HG02678 (cell line): ENCODE measurements around the gene SLC7A5.
"Not testable (repeated sequence)": the region's sequence is repeated elsewhere in the genome, so short reads cannot be mapped to it uniquely, and the experiment has no call there.

Experiments
- ATAC-seq: cut with Tn5 transposase; IDR thresholded peaks from one replicate; pipeline ENCODE4 v1.9.1; 2021; ENCODE audit warnings: mild to moderate bottlenecking, moderate library complexity; ENCODE audit not compliant: unreplicated experiment

SLC7A5 gene

DNA sequence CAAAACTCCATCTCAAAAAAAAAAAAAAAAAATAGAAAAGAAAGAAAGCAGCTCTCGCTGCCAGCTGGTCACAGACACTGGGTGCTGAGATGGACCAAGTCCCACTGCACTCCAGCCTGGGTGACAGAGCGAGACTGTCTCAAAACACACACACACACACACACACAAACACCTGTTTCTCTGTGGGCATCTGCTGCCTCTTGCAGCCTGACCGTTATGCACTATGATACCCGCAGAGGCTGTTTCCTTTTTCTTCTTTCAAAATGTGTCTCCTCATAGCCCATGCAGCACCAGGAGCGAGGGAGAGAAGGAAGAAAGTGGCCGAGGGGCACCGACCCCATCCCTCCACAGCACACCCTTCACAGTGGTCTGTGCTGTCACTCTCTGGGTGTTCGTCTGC lies 66.6 kb downstream of the SLC7A5 start:
- ATAC-seq = no peak

DNA sequence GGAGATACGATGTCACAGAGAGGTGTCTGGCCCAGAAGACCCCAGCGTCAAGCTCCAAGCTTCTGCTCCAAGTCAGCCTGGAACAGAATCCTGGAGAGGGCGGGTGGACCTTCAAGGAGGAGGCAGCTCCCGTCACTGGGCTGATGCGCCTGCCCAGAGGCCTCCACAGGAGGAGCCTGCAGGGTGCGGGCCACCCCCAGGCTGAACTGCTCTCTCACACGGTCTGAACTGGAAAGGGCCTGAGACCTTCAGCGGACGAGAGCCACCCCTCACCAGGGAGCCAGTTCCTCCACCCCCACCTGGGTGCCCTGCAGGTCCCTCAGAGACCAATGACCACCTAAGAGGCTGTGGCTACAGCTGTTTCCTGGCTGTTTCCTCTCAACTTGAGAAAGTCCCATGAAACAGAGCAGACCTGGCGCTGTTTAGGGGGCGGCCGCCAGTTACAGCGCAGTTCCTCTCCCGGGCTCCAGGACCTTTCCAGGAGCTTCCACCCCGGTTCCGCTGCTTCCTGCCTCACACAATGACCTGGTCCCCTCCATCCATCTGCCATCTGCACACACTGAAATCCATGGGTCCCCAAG lies 67.5 kb downstream of the SLC7A5 start:
- ATAC-seq = no peak

- ATAC-seq = no peak
Measured at GRCh38 chr16:87800497-87800896, 68.8 kb downstream of the SLC7A5 start.

DNA sequence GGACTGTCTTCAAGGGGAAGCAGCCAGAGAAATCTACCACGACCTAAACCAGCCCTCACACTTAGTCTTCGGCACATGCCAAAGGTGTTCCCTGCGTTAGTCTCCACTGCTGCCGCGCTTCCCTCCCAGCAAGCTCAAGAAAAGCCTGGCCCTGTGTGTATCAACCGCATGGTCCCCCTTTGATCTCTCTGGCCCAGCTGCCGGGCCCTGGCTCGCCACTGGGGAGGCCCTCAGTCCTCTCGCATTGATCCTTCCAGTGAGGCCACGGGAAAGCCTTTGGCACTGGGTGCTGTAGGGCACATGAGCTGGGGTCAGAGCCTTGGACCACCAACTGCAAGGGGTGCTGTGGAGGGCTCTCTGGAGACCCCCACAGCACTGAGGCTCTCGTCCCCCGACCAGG lies 74.0 kb downstream of the SLC7A5 start:
- no peak for ATAC-seq

DNA sequence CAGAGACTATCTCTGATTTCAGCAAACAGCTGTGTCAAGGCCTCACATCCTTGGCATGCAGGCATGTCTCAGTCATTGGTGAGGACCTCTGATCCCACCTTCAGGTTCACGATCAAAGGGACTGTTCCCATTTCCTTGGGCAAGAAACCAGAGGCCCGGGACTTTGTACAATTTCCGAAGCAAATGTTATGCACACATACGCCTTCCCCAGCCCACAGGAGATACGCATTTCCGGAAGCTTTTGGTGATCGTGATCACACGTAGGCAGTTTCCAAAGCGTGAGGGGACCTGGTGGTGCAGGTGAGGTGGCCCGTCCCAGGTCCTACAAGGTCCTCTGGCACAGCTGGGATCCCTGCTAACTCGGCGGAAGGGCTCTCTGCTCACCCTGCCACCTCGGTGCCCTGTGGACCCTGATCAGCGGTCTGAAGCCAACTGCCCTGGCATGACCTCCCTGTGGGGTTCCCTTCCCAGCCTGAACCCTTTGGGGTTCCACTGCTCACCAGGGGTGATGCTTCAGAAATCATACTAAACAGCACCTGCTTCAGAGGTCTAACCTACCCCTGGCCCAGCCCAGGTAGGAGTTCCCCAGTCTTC lies 74.7 kb downstream of the SLC7A5 start:
- no peak for ATAC-seq

DNA sequence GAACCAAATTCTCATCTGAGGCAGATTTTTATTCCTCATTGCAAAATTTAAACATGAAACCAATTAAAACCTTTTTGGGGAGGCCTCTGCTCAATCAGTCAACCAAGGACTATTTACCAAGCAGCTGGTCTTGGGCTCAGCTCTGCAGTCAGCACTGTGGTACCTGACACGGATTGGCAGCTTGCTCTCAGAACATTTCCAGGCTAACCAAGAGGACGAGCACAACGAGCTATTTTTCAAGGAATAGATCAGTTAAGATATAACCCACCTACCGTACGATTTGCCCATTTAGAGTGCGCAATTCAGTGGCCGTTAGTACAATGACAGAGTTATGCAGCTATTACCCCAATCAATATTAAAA lies 77.1 kb downstream of the SLC7A5 start:
- ATAC-seq = no peak

DNA sequence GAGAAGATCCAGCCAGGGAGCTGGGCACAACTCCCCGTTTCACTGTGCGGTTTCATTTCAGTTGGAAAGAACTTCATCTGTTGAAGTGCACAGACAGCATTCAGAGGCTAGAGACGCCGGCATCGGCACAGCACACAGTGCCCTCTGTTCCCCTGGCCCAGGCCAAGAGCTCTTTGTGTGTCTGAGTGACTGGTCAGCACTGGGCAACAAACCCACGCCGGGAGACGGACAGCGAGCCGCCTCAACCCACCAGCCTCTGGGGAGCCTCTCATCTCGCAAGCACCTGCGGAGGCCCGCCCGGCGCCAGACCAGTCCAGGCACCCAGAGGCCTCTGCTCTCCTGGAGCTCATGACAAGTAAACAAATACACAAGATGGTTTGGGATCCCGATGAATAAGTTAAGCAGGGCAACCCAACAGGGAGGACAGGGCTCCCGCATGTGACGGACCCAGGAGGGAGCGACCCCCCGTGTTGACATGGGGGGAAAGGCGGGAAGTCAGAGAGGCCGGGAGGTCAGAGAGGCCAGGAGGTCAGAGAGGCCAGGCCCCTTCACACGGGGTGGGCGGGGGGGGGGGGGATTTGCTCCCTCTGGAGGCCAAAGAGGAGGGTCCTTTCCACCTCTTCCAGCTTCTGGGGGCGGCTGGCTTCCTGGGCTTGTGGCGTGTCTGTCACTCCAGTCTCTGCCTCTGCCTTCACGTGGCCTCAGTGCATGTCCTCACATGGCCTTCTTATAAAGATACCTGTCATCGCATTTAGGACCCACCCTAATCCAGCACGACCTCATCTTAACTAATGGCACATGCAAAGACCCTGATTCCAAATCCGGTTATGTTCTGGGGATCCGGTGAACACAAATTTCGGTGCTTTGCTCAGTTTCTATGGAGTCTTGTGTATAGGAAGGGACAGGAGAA lies 77.8 kb downstream of the SLC7A5 start:
- ATAC-seq = no peak

DNA sequence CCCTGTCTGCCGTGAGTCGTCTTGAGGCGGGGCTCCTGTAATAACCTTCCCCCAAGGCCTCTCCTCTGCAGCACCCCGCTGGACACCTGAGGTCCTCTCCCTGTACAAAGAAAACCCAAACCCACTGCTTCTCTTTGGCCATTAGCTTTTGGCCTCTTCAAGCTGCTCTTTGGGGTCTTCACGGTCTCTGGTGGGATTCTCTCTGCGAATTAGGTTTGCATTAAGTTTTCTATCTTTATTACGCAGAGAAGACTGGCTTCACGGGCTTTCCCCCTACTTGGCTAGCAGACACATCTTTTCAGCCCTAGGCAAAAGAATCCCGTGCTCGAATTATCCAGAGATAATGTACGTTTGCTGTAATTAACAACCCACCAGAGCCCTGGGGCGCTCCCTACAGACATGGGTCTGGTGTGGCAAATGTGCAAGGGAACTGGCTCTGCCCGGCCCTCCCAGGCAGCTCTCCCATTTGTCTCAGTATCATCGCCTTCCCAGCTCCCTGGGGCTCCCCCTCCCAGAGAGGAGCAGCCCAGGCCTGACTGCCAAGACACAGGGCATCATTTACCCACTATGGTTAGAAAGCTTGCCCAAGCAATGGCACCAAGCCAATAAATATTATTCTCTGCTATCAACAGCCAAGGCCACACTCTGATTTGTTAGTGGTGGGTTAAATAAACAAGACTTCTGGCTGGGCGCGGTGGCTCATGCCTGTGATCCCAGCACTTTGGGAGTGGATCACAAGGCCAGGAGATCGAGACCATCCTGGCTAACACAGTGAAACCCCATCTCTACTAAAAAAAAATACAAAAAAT lies 78.8 kb downstream of the SLC7A5 start:
- ATAC-seq = no peak

- no peak for ATAC-seq
Measured at GRCh38 chr16:87789437-87790291, 79.6 kb downstream of the SLC7A5 start.

GRCh38 chr16:87788730-87789436 lies 80.4 kb downstream of the SLC7A5 start:
- not testable (repeated sequence) for ATAC-seq

- ATAC-seq = not testable (repeated sequence)
Measured at GRCh38 chr16:87787451-87788091, 81.7 kb downstream of the SLC7A5 start.

- no peak for ATAC-seq
Measured at GRCh38 chr16:87784812-87785211, 84.5 kb downstream of the SLC7A5 start.

DNA sequence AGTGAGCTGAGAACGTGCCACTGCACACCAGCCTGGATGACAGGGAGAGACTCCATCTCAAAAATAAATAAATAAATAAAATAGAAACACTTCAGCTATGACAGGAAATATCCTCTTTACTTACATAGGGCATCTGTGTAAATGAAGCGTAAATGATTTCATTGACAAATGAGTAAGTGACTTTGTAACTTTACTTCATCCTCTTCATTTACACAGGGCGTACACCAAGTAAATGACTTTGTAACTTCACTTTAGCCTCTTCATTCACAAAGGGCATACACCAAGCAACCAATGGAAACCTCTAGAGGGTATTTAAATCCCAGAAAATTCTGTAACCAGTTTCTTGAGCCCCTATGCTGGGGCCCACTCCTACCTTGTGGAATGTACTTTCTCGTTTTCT lies 87.3 kb downstream of the SLC7A5 start:
- no peak for ATAC-seq

DNA sequence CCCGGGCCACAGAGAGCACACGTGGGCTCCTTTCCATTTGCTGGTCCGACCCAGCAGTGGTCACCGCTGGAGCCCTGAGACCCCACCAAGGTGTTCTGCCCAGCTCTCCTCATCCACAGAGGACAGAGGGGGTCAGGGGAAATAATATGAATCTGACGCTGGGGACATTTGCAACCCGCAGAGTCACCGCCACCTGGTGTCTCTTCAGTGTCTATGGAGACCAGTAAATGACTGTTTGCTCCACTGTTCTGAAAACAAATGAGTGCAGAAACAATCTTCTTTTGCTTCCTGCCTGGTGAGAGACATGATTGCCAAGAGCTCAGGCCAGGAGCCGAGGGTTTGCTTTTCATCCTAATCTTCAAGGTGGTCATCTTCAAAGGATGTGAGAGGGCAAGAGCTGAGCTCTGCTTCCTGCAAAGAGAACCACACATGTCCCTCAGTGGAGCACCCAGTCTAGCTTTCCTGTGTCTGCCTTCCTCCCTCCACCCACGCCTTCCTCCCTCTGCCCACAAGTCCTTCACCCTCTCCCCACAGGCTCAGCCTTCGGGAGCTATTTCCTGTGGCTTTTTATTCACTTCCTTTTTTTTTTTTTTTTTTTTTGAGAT lies 88.8 kb downstream of the SLC7A5 start:
- no peak for ATAC-seq
